B cell (primary cell): Measurements from ENCODE around the gene ABCB6. TPM values are rescaled to one million over a fixed set of nuclear protein-coding genes. Genes with fewer than 3 reads are reported as not detected.

Source experiments
- ATAC-seq: fragments of 200-7000 bp; cut with Tn5 transposase; one replicate; pipeline ENCODE4 v1.10.0; 2021; ENCODE audit warnings: low read depth, mild to moderate bottlenecking, moderate number of reproducible peaks, moderate library complexity
- CTCF ChIA-PET: fragments of 350-600 bp; sonication (Branson Sonifier 250); formaldehyde crosslinking; loops from one replicate; lab custom pipeline; 2021; ENCODE audit warnings: antibody characterized with exemption, inconsistent platforms; lab: Charles Lee
- POLR2A ChIA-PET: fragments of 350-600 bp; sonication (Branson Sonifier 250); formaldehyde crosslinking; loops from one replicate; lab custom pipeline; 2021; ENCODE audit warnings: antibody characterized with exemption; lab: Charles Lee
- DNase-seq: peaks from one replicate; pipeline ENCODE4 v3.0.0; 2013
- H2AFZ ChIP-seq: 2 replicates; pipeline ENCODE4 v1.6.1; 2012; ENCODE audit warnings: mild to moderate bottlenecking, low read depth, low read length; ENCODE audit not compliant: insufficient read depth, poor library complexity, severe bottlenecking
- H3K27ac ChIP-seq, 2 donors: 1 replicate in 1 of 2; 2 replicates in 1 of 2; pipeline ENCODE4 v1.5.1; 2012 to 2013; ENCODE audit warnings: low read length in 2 of 2, mild to moderate bottlenecking in 2 of 2, moderate library complexity in 1 of 2
- H3K27me3 ChIP-seq, 4 experiments: fragments of 200-600 bp in 1 of 4; sonication (generic) in 1 of 4; replicated peaks in 1 of 4; 1 replicate in 2 of 4; 2 replicates in 2 of 4; pipeline versions ENCODE4 v1.6.1 to v1.7.0; 2013 to 2016; ENCODE audit warnings: low read length in 3 of 4, mild to moderate bottlenecking in 2 of 4, mixed read lengths in 1 of 4, moderate library complexity in 1 of 4; ENCODE audit not compliant: insufficient read depth in 4 of 4, control insufficient read depth in 3 of 4; ENCODE audit errors: control extremely low read depth in 1 of 4
- H3K36me3 ChIP-seq, 2 experiments: replicated peaks in 1 of 2; 1 replicate in 1 of 2; 2 replicates in 1 of 2; pipeline versions ENCODE4 v1.6.1 to v1.7.1; 2013; ENCODE audit warnings: low read length in 1 of 2; ENCODE audit not compliant: insufficient read depth in 2 of 2, control insufficient read depth in 1 of 2; ENCODE audit errors: control extremely low read depth in 1 of 2, extremely low read depth in 1 of 2
- H3K4me1 ChIP-seq, 2 donors: fragments of 200-600 bp in 1 of 2; sonication (generic) in 1 of 2; 1 replicate in 1 of 2; 2 replicates in 1 of 2; pipeline versions ENCODE4 v1.5.1 to v1.6.1; 2013 to 2017; ENCODE audit warnings: low read length in 2 of 2; ENCODE audit not compliant: control insufficient read depth in 2 of 2, insufficient read depth in 2 of 2
- H3K4me2 ChIP-seq: replicated peaks from 2 replicates; pipeline ENCODE3; 2012; ENCODE audit warnings: mild to moderate bottlenecking, low read depth, low read length; ENCODE audit not compliant: poor library complexity, severe bottlenecking
- H3K4me3 ChIP-seq, 5 experiments: fragments of 200-600 bp in 1 of 5; sonication (generic) in 1 of 5; 1 replicate in 3 of 5; 2 replicates in 2 of 5; pipeline versions ENCODE4 v1.5.1 to v1.7.0; 2011 to 2016; ENCODE audit warnings: low read length in 4 of 5, mild to moderate bottlenecking in 4 of 5, low read depth in 2 of 5, control low read depth in 1 of 5, moderate library complexity in 1 of 5; ENCODE audit not compliant: insufficient read depth in 1 of 5; ENCODE audit errors: control extremely low read depth in 1 of 5, extremely low read depth in 1 of 5
- H3K79me2 ChIP-seq: fragments of 200-600 bp; sonication (generic); one replicate; pipeline ENCODE4 v1.6.0; 2016; ENCODE audit warnings: low read length; ENCODE audit not compliant: control insufficient read depth, insufficient read depth
- H3K9ac ChIP-seq: fragments of 200-600 bp; sonication (generic); 2 replicates; pipeline ENCODE4 v1.6.1; 2017; ENCODE audit warnings: mild to moderate bottlenecking, low read length, moderate library complexity
- H3K9me3 ChIP-seq, 3 donors: one replicate each; pipeline versions ENCODE4 v1.6.1 to v1.7.1; 2013; ENCODE audit warnings: low read length in 2 of 3; ENCODE audit not compliant: control insufficient read depth in 2 of 3, insufficient read depth in 1 of 3; ENCODE audit errors: control extremely low read depth in 1 of 3
- H4K20me1 ChIP-seq: 2 replicates; pipeline ENCODE4 v1.6.0; 2012; ENCODE audit warnings: mild to moderate bottlenecking, low read length; ENCODE audit not compliant: insufficient read depth, control insufficient read depth, poor library complexity, severe bottlenecking
- H3K27ac Mint-ChIP-seq: one replicate; pipeline ENCODE4 v1.8.0; 2021; ENCODE audit warnings: mixed read lengths
- H3K27me3 Mint-ChIP-seq: one replicate; pipeline ENCODE4 v1.8.0; 2021; ENCODE audit warnings: mixed read lengths
- H3K4me1 Mint-ChIP-seq: one replicate; pipeline ENCODE4 v1.8.0; 2021; ENCODE audit warnings: mixed read lengths
- H3K4me3 Mint-ChIP-seq: one replicate; pipeline ENCODE4 v1.8.0; 2021; ENCODE audit warnings: mixed read lengths
- H3K9me3 Mint-ChIP-seq: one replicate; pipeline ENCODE4 v1.8.0; 2022; ENCODE audit warnings: mixed read lengths; ENCODE audit not compliant: insufficient read depth
- CTCF ChIP-seq: fragments of 200-600 bp; IDR thresholded peaks from one replicate; pipeline ENCODE4 v1.8.0; 2022; ENCODE audit warnings: antibody characterized with exemption, mild to moderate bottlenecking
- EZH2 ChIP-seq: IDR thresholded peaks from 2 replicates; pipeline ENCODE4 v1.6.1; 2012; ENCODE audit warnings: borderline replicate concordance, low read depth, mild to moderate bottlenecking, moderate library complexity, low read length; ENCODE audit not compliant: insufficient read depth, poor library complexity, severe bottlenecking
- WGBS: methylation state at CpG from one replicate; pipeline ENCODE4 v1.1.5; 2013; ENCODE audit warnings: missing lambda C conversion rate; ENCODE audit not compliant: insufficient coverage; 5-methylcytosine and 5-hydroxymethylcytosine counted together
- intact Hi-C: fragments of 100-400 bp; cut with micrococcal nuclease; formaldehyde crosslinking; loops from one replicate; pipeline ENCODE4 v1.10.0; 2022
- polyA plus RNA-seq: library from polyadenylated mRNA; depleted of rRNA; stranded (reverse); fragments of >200 nt; gene quantifications from 2 replicates; pipeline ENCODE4 v1.2.3, GENCODE V29; 2012
- total RNA-seq, 2 donors: library from RNA; stranded (reverse); fragments of 120-200 nt in 1 of 2; gene quantifications; 1 replicate in 1 of 2; 2 replicates in 1 of 2; pipeline versions ENCODE4 v1.2.3 to v1.2.4, GENCODE V29; 2013 to 2022

The ABCB6 gene
- total and polyA plus RNA-seq, 2 donors (not counting 1 experiment from before 2014, with no cell fraction given): 10.5 to 15.3 TPM

GRCh38 chr2:219184121-219184520 is 34.6 kb downstream of the ABCB6 start:
- H3K4me1 ChIP-seq: peaks cover 12 to 19% of the 10 kb centered on the region in 2 donors
- intact Hi-C loops: no loop called here
- no peaks in the 10 kb centered on the region for H3K27me3 ChIP-seq
- ChIA-PET CTCF (interaction anchor here (1.3 kb wide), 1 partner anchor 29 kb away, joined by 3 read pairs; no protein-coding TSS in a partner anchor), POLR2A (no interaction called here)
- no peak overlapping the region for H3K9ac ChIP-seq
- DNase-seq (no peak), ATAC-seq (no peak)
- Mint-ChIP-seq H3K9me3 (no peaks in the 10 kb centered on the region), H3K27me3 (no peaks in the 10 kb centered on the region), H3K4me1 (peaks cover 23% of the 10 kb centered on the region), H3K4me3 (no peak overlapping the region), H3K27ac (no peak overlapping the region)
- WGBS: 95% methylated on average over 2 of the region's 2 CpGs
- peaks cover 31% of the 10 kb centered on the region for H4K20me1 ChIP-seq
- H3K4me2 ChIP-seq: no peak overlapping the region
- TF ChIP-seq EZH2: no peak
- no peak for TF ChIP-seq CTCF
- no peak overlapping the region for H3K27ac ChIP-seq
- peaks cover 2 to 53% of the 10 kb centered on the region in 2 experiments for H3K36me3 ChIP-seq
- H3K4me3 ChIP-seq: no peak overlapping the region
- H3K9me3 ChIP-seq: no peaks in the 10 kb centered on the region
- peaks cover 23% of the 10 kb centered on the region for H3K79me2 ChIP-seq
- H2AFZ ChIP-seq: no peak overlapping the region

- H3K9ac ChIP-seq: no peak overlapping the region
- CTCF ChIA-PET: interaction anchor here (1.4 to 1.6 kb wide), 2 partner anchors 10 to 12 kb away, joined by 3 to 6 read pairs; no protein-coding TSS in a partner anchor
Measured at GRCh38 chr2:219183151-219183772, 35.5 kb downstream of the ABCB6 start.

More at GRCh38 chr2:219183151-219183772, 35.5 kb downstream of the ABCB6 start:
- Mint-ChIP-seq H3K27ac (no peak overlapping the region), H3K4me1 (peaks cover 29% of the 10 kb centered on the region), H3K4me3 (no peak overlapping the region), H3K9me3 (no peaks in the 10 kb centered on the region), H3K27me3 (no peaks in the 10 kb centered on the region)
- POLR2A ChIA-PET: no interaction called here
- Histone ChIP-seq H4K20me1 (peaks cover 37% of the 10 kb centered on the region), H3K27ac (no peak overlapping the region), H3K79me2 (peaks cover 32% of the 10 kb centered on the region), H3K36me3 (peaks cover 2 to 53% of the 10 kb centered on the region in 2 experiments), H3K4me1 (peaks cover 18 to 25% of the 10 kb centered on the region in 2 donors), H2AFZ (no peak overlapping the region), H3K27me3 (no peaks in the 10 kb centered on the region), H3K9me3 (no peaks in the 10 kb centered on the region), H3K4me2 (no peak overlapping the region), H3K4me3 (no peak overlapping the region)
- TF ChIP-seq CTCF (no peak), EZH2 (no peak)
- ATAC-seq: no peak
- WGBS: 100% methylated on average over 3 of the region's 6 CpGs
- no peak for DNase-seq
- intact Hi-C loops: no loop called here
